GM12872 (cell line): ENCODE data around the gene CFAP299.

Experiments used
- TF ChIP-seq, protein P1 (sequence below): IDR thresholded peaks from 3 replicates; pipeline ENCODE4 v1.5.1; 2011; ENCODE audit warnings: low read depth, mild to moderate bottlenecking, low read length, moderate library complexity; ENCODE audit not compliant: insufficient read depth

CFAP299 gene

GRCh38 chr4:80393246-80393969 is 57.9 kb downstream of the CFAP299 start:
- TF ChIP-seq, protein P1, sequence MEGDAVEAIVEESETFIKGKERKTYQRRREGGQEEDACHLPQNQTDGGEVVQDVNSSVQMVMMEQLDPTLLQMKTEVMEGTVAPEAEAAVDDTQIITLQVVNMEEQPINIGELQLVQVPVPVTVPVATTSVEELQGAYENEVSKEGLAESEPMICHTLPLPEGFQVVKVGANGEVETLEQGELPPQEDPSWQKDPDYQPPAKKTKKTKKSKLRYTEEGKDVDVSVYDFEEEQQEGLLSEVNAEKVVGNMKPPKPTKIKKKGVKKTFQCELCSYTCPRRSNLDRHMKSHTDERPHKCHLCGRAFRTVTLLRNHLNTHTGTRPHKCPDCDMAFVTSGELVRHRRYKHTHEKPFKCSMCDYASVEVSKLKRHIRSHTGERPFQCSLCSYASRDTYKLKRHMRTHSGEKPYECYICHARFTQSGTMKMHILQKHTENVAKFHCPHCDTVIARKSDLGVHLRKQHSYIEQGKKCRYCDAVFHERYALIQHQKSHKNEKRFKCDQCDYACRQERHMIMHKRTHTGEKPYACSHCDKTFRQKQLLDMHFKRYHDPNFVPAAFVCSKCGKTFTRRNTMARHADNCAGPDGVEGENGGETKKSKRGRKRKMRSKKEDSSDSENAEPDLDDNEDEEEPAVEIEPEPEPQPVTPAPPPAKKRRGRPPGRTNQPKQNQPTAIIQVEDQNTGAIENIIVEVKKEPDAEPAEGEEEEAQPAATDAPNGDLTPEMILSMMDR, result no peak

DNA sequence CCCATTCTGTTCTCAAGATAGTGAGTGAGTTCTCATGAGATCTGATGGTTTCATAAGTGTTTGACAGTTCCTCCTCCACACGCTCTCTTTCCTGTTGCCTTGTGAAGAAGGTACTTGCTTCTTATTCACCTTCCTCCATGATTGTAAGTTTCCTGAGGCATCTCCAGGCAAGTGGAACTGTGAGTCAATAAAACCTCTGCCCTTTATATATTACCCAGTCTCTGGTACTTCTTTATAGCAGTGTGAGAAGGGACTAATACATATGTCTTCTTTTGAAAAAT is 58.4 kb downstream of the CFAP299 start:
- TF ChIP-seq, protein P1, result no peak

- TF ChIP-seq, protein P1, result no peak
Observed at GRCh38 chr4:80407246-80407645, 71.7 kb downstream of the CFAP299 start.

DNA sequence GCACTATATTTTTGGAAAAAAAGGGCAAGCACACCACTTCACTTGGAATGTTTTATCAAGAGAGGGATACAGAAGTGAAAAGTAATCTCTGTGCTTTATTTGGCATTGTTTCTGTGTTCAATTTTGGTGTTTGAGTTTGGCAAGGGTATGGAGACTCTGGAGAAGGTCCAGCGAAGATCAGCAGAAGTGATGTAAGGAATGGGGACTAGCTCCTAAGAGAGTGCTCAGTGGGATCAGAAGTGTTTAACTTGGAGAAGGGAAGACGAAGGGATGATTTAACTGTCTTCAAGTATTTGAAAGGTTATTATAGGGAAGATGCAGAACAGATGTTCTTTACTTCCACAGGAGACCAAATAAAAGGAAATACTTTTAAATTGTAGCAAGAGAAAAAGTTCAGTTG is 74.3 kb downstream of the CFAP299 start:
- TF ChIP-seq, protein P1, result no peak

- TF ChIP-seq, protein P1, result no peak
Observed at GRCh38 chr4:80412322-80412721, 76.8 kb downstream of the CFAP299 start.

DNA sequence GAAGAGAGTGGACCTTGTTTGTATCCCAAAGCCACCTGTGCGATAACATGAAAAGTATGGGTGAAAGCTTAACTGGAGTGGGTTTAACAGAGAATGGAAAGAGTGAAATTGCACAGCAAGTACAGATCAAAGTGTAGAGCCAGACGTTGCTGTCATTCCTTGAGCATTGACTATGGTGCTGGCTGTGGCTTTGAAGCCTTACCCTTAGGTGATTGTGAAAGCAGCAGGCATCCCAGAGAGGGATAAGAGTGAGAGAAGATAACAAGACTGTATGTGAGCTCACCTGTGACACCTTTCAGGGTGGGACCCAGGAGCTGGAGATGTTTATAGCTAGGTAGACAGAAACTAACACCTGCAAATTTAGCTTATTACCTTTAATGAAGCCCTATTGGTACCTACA is 77.6 kb downstream of the CFAP299 start:
- TF ChIP-seq, protein P1, result no peak

- TF ChIP-seq, protein P1, result no peak
Observed at GRCh38 chr4:80417019-80417418, 81.5 kb downstream of the CFAP299 start.
